ENCODE measurements around the gene PRUNE2.
"Not testable (repeated sequence)": the region's sequence is repeated elsewhere in the genome, so short reads cannot be mapped to it uniquely, and the experiment has no call there.

PRUNE2 gene

GRCh38 chr9:76688471-76689238 lies 217.3 kb downstream of the PRUNE2 start:
- no peak for DNase-seq

- DNase-seq, result no peak
Observed at GRCh38 chr9:76687861-76688391, 218.0 kb downstream of the PRUNE2 start.

- no peak for DNase-seq
Observed at GRCh38 chr9:76686756-76687155, 219.2 kb downstream of the PRUNE2 start.

GRCh38 chr9:76684213-76684612 lies 221.7 kb downstream of the PRUNE2 start:
- no peak for DNase-seq

GRCh38 chr9:76681556-76681955 lies 224.4 kb downstream of the PRUNE2 start:
- DNase-seq, result no peak

GRCh38 chr9:76680716-76681425 lies 225.0 kb downstream of the PRUNE2 start:
- DNase-seq, result no peak

- no peak for DNase-seq
Observed at GRCh38 chr9:76677481-76678055, 228.3 kb downstream of the PRUNE2 start.

- DNase-seq, result no peak
Observed at GRCh38 chr9:76676857-76677256, 229.1 kb downstream of the PRUNE2 start.

- no peak for DNase-seq
Observed at GRCh38 chr9:76667521-76667957, 238.4 kb downstream of the PRUNE2 start.

- DNase-seq, result not testable (repeated sequence)
Observed at GRCh38 chr9:76665966-76666365, 239.9 kb downstream of the PRUNE2 start.

GRCh38 chr9:76665458-76665857 lies 240.5 kb downstream of the PRUNE2 start:
- DNase-seq, result no peak

- DNase-seq, result no peak
Observed at GRCh38 chr9:76664120-76664519, 241.8 kb downstream of the PRUNE2 start.

- DNase-seq, result no peak
Observed at GRCh38 chr9:76662476-76663281, 243.2 kb downstream of the PRUNE2 start.

GRCh38 chr9:76658510-76659231 lies 247.2 kb downstream of the PRUNE2 start:
- DNase-seq, result no peak

GRCh38 chr9:76657265-76657664 lies 248.6 kb downstream of the PRUNE2 start:
- no peak for DNase-seq

- no peak for DNase-seq
Observed at GRCh38 chr9:76655971-76656370, 249.9 kb downstream of the PRUNE2 start.

GRCh38 chr9:76655121-76655541 lies 250.8 kb downstream of the PRUNE2 start:
- no peak for DNase-seq

- DNase-seq, result no peak
Observed at GRCh38 chr9:76654575-76654974, 251.3 kb downstream of the PRUNE2 start.

- DNase-seq, result no peak
Observed at GRCh38 chr9:76654051-76654461, 251.9 kb downstream of the PRUNE2 start.

GRCh38 chr9:76652894-76653293 lies 253.0 kb downstream of the PRUNE2 start:
- DNase-seq, result no peak

- no peak for DNase-seq
Observed at GRCh38 chr9:76651119-76651705, 254.7 kb downstream of the PRUNE2 start.

- no peak for DNase-seq
Observed at GRCh38 chr9:76650692-76651091, 255.2 kb downstream of the PRUNE2 start.
